Stimulated activated CD8-positive, alpha-beta memory T cell treated with anti-CD3 and anti-CD28 coated beads, Interleukin-4, amount 100 ng/mL, for 24 hours (primary cell): ENCODE data around the gene CACNA1C.

ENCODE experiments used
- DNase-seq: peaks from one replicate; pipeline ENCODE4 v3.0.0-alpha.2; 2020; ENCODE audit warnings: low read depth

Gene CACNA1C

GRCh38 chr12:2258025-2258424 is 205.2 kb downstream of the CACNA1C start:
- DNase-seq = no peak

GRCh38 chr12:2259369-2259768 is 206.6 kb downstream of the CACNA1C start:
- no peak for DNase-seq

- DNase-seq = no peak
These were observed 207.7 kb downstream of the CACNA1C start for GRCh38 chr12:2260441-2260840.

GRCh38 chr12:2261708-2262107 is 208.9 kb downstream of the CACNA1C start:
- no peak for DNase-seq

GRCh38 chr12:2262449-2262848 is 209.7 kb downstream of the CACNA1C start:
- no peak for DNase-seq

- no peak for DNase-seq
These were observed 211.1 kb downstream of the CACNA1C start for GRCh38 chr12:2263901-2264300.

- no peak for DNase-seq
These were observed 212.0 kb downstream of the CACNA1C start for GRCh38 chr12:2264651-2265232.

GRCh38 chr12:2265461-2266167 is 212.8 kb downstream of the CACNA1C start:
- DNase-seq = no peak

- DNase-seq = no peak
These were observed 214.2 kb downstream of the CACNA1C start for GRCh38 chr12:2266666-2267620.

GRCh38 chr12:2267703-2268470 is 215.1 kb downstream of the CACNA1C start:
- DNase-seq = no peak

GRCh38 chr12:2268471-2269286 is 215.9 kb downstream of the CACNA1C start:
- no peak for DNase-seq

GRCh38 chr12:2270846-2271245 is 218.1 kb downstream of the CACNA1C start:
- no peak for DNase-seq

- DNase-seq = no peak
These were observed 219.2 kb downstream of the CACNA1C start for GRCh38 chr12:2271961-2272360.

GRCh38 chr12:2273288-2273687 is 220.5 kb downstream of the CACNA1C start:
- no peak for DNase-seq

GRCh38 chr12:2273751-2274150 is 221.0 kb downstream of the CACNA1C start:
- no peak for DNase-seq

GRCh38 chr12:2274733-2275132 is 221.9 kb downstream of the CACNA1C start:
- DNase-seq = no peak

GRCh38 chr12:2276288-2277033 is 223.7 kb downstream of the CACNA1C start:
- no peak for DNase-seq

- DNase-seq = no peak
These were observed 224.8 kb downstream of the CACNA1C start for GRCh38 chr12:2277492-2278155.

GRCh38 chr12:2281446-2281845 is 228.7 kb downstream of the CACNA1C start:
- DNase-seq = no peak

- DNase-seq = no peak
These were observed 229.5 kb downstream of the CACNA1C start for GRCh38 chr12:2282318-2282717.
